ENCODE results near the gene BCAS3.
A peak's percentile ranks its signal among the peaks of the same experiment; 100 is the strongest.

Gene BCAS3

GRCh38 chr17:61129267-61130254, 451.9 kb downstream of the BCAS3 start:
- WGBS (ENCODE audit: extremely low coverage, insufficient coverage, low lambda C conversion rate) = 100% methylated on average over 1 of the region's 7 CpGs
- Histone ChIP-seq H3K18ac (ENCODE audit: low read length) (no peak overlapping the region), H2BK120ac (ENCODE audit: low read depth, low read length) (no peak overlapping the region), H3K4ac (ENCODE audit: low read depth, low read length) (no peak overlapping the region), H3K27ac (ENCODE audit: low read depth, low read length) (no peak overlapping the region), H2AK5ac (ENCODE audit: low read length) (no peak overlapping the region), H3K56ac (ENCODE audit: low read length) (no peak overlapping the region), H3K9ac (ENCODE audit: low read length) (no peak overlapping the region), H4K5ac (ENCODE audit: low read length) (no peak overlapping the region), H3K4me1 (ENCODE audit: control insufficient read depth, low read depth, low read length) (no peaks in the 10 kb centered on the region), H3K27me3 (ENCODE audit: insufficient read depth, low read length, poor library complexity) (no peaks in the 10 kb centered on the region), H4K8ac (ENCODE audit: low read depth, low read length) (no peak overlapping the region), H2BK5ac (ENCODE audit: low read length) (no peak overlapping the region), H3K79me2 (ENCODE audit: control insufficient read depth, insufficient read depth, low read length) (no peaks in the 10 kb centered on the region), H3K23ac (ENCODE audit: low read length) (no peak overlapping the region), H3K36me3 (ENCODE audit: control insufficient read depth, insufficient read depth, low read length) (no peaks in the 10 kb centered on the region), H3K79me1 (ENCODE audit: low read length) (no peaks in the 10 kb centered on the region), H3K4me2 (ENCODE audit: low read length) (no peak overlapping the region), H2BK15ac (replicated peaks; ENCODE audit: low read depth) (no peak overlapping the region), H3K4me3 (ENCODE audit: low read length) (no peak overlapping the region)
- no peak for DNase-seq

- no peaks in the 10 kb centered on the region for H3K79me1 ChIP-seq (ENCODE audit: low read length)
- H3K4me3 ChIP-seq (ENCODE audit: low read length) = no peak overlapping the region
- no peaks in the 10 kb centered on the region for H3K27me3 ChIP-seq (ENCODE audit: insufficient read depth, low read length, poor library complexity)
- no peaks in the 10 kb centered on the region for H3K36me3 ChIP-seq (ENCODE audit: control insufficient read depth, insufficient read depth, low read length)
- 100% methylated on average over 2 of the region's 4 CpGs for WGBS (ENCODE audit: extremely low coverage, insufficient coverage, low lambda C conversion rate)
- no peak overlapping the region for H3K56ac ChIP-seq (ENCODE audit: low read length)
- peak overlapping the region; percentile 4 for H3K4ac ChIP-seq (ENCODE audit: low read depth, low read length)
- H3K27ac ChIP-seq (ENCODE audit: low read depth, low read length) = no peak overlapping the region
- DNase-seq = no peak
- no peaks in the 10 kb centered on the region for H3K79me2 ChIP-seq (ENCODE audit: control insufficient read depth, insufficient read depth, low read length)
- H3K23ac ChIP-seq (ENCODE audit: low read length) = no peak overlapping the region
- H2BK15ac ChIP-seq (replicated peaks; ENCODE audit: low read depth) = no peak overlapping the region
- H2BK120ac ChIP-seq (ENCODE audit: low read depth, low read length) = no peak overlapping the region
- H3K4me2 ChIP-seq (ENCODE audit: low read length) = no peak overlapping the region
- H3K9ac ChIP-seq (ENCODE audit: low read length) = no peak overlapping the region
- H4K5ac ChIP-seq (ENCODE audit: low read length) = no peak overlapping the region
- H4K8ac ChIP-seq (ENCODE audit: low read depth, low read length) = no peak overlapping the region
- H3K4me1 ChIP-seq (ENCODE audit: control insufficient read depth, low read depth, low read length) = no peaks in the 10 kb centered on the region
- H2AK5ac ChIP-seq (ENCODE audit: low read length) = no peak overlapping the region
- H2BK5ac ChIP-seq (ENCODE audit: low read length) = no peak overlapping the region
- H3K18ac ChIP-seq (ENCODE audit: low read length) = no peak overlapping the region
These were observed 452.7 kb downstream of the BCAS3 start for GRCh38 chr17:61130330-61130729.

GRCh38 chr17:61131585-61131984, 453.9 kb downstream of the BCAS3 start:
- Histone ChIP-seq H3K4me2 (ENCODE audit: low read length) (no peak overlapping the region), H3K79me1 (ENCODE audit: low read length) (no peaks in the 10 kb centered on the region), H3K56ac (ENCODE audit: low read length) (no peak overlapping the region), H2BK5ac (ENCODE audit: low read length) (no peak overlapping the region), H3K36me3 (ENCODE audit: control insufficient read depth, insufficient read depth, low read length) (no peaks in the 10 kb centered on the region), H3K4me1 (ENCODE audit: control insufficient read depth, low read depth, low read length) (no peaks in the 10 kb centered on the region), H3K27ac (ENCODE audit: low read depth, low read length) (no peak overlapping the region), H2BK120ac (ENCODE audit: low read depth, low read length) (no peak overlapping the region), H3K18ac (ENCODE audit: low read length) (no peak overlapping the region), H2AK5ac (ENCODE audit: low read length) (no peak overlapping the region), H3K23ac (ENCODE audit: low read length) (no peak overlapping the region), H4K8ac (ENCODE audit: low read depth, low read length) (no peak overlapping the region), H3K4ac (ENCODE audit: low read depth, low read length) (no peak overlapping the region), H3K9ac (ENCODE audit: low read length) (no peak overlapping the region), H3K79me2 (ENCODE audit: control insufficient read depth, insufficient read depth, low read length) (no peaks in the 10 kb centered on the region), H3K27me3 (ENCODE audit: insufficient read depth, low read length, poor library complexity) (no peaks in the 10 kb centered on the region), H4K5ac (ENCODE audit: low read length) (no peak overlapping the region), H3K4me3 (ENCODE audit: low read length) (no peak overlapping the region), H2BK15ac (replicated peaks; ENCODE audit: low read depth) (no peak overlapping the region)
- peak; percentile 84 for DNase-seq
- WGBS (ENCODE audit: extremely low coverage, insufficient coverage, low lambda C conversion rate) = no CpG with 5 or more reads among the region's 2 CpGs

- H3K56ac ChIP-seq (ENCODE audit: low read length) = no peak overlapping the region
- no peak for DNase-seq
- no peak overlapping the region for H3K4me3 ChIP-seq (ENCODE audit: low read length)
- no CpG with 5 or more reads among the region's 4 CpGs for WGBS (ENCODE audit: extremely low coverage, insufficient coverage, low lambda C conversion rate)
- H2AK5ac ChIP-seq (ENCODE audit: low read length) = no peak overlapping the region
- no peaks in the 10 kb centered on the region for H3K36me3 ChIP-seq (ENCODE audit: control insufficient read depth, insufficient read depth, low read length)
- H3K4ac ChIP-seq (ENCODE audit: low read depth, low read length) = no peak overlapping the region
- no peaks in the 10 kb centered on the region for H3K4me1 ChIP-seq (ENCODE audit: control insufficient read depth, low read depth, low read length)
- H3K27ac ChIP-seq (ENCODE audit: low read depth, low read length) = no peak overlapping the region
- H2BK5ac ChIP-seq (ENCODE audit: low read length) = no peak overlapping the region
- no peak overlapping the region for H3K23ac ChIP-seq (ENCODE audit: low read length)
- H4K8ac ChIP-seq (ENCODE audit: low read depth, low read length) = no peak overlapping the region
- no peak overlapping the region for H3K18ac ChIP-seq (ENCODE audit: low read length)
- H4K5ac ChIP-seq (ENCODE audit: low read length) = no peak overlapping the region
- H2BK120ac ChIP-seq (ENCODE audit: low read depth, low read length) = no peak overlapping the region
- H2BK15ac ChIP-seq (replicated peaks; ENCODE audit: low read depth) = no peak overlapping the region
- no peaks in the 10 kb centered on the region for H3K79me1 ChIP-seq (ENCODE audit: low read length)
- H3K9ac ChIP-seq (ENCODE audit: low read length) = no peak overlapping the region
- no peaks in the 10 kb centered on the region for H3K79me2 ChIP-seq (ENCODE audit: control insufficient read depth, insufficient read depth, low read length)
- no peak overlapping the region for H3K4me2 ChIP-seq (ENCODE audit: low read length)
- no peaks in the 10 kb centered on the region for H3K27me3 ChIP-seq (ENCODE audit: insufficient read depth, low read length, poor library complexity)
These were observed 454.9 kb downstream of the BCAS3 start for GRCh38 chr17:61132524-61132923.

GRCh38 chr17:61133853-61134252, 456.2 kb downstream of the BCAS3 start:
- WGBS (ENCODE audit: extremely low coverage, insufficient coverage, low lambda C conversion rate) = no CpG with 5 or more reads among the region's 1 CpG
- Histone ChIP-seq H3K27me3 (ENCODE audit: insufficient read depth, low read length, poor library complexity) (no peaks in the 10 kb centered on the region), H2AK5ac (ENCODE audit: low read length) (no peak overlapping the region), H3K18ac (ENCODE audit: low read length) (no peak overlapping the region), H3K56ac (ENCODE audit: low read length) (no peak overlapping the region), H2BK120ac (ENCODE audit: low read depth, low read length) (no peak overlapping the region), H3K4me3 (ENCODE audit: low read length) (no peak overlapping the region), H3K4me1 (ENCODE audit: control insufficient read depth, low read depth, low read length) (no peaks in the 10 kb centered on the region), H2BK15ac (replicated peaks; ENCODE audit: low read depth) (no peak overlapping the region), H3K79me2 (ENCODE audit: control insufficient read depth, insufficient read depth, low read length) (no peaks in the 10 kb centered on the region), H3K4ac (ENCODE audit: low read depth, low read length) (no peak overlapping the region), H3K23ac (ENCODE audit: low read length) (no peak overlapping the region), H3K4me2 (ENCODE audit: low read length) (no peak overlapping the region), H3K27ac (ENCODE audit: low read depth, low read length) (no peak overlapping the region), H4K8ac (ENCODE audit: low read depth, low read length) (no peak overlapping the region), H3K36me3 (ENCODE audit: control insufficient read depth, insufficient read depth, low read length) (no peaks in the 10 kb centered on the region), H4K5ac (ENCODE audit: low read length) (no peak overlapping the region), H3K9ac (ENCODE audit: low read length) (no peak overlapping the region), H2BK5ac (ENCODE audit: low read length) (no peak overlapping the region), H3K79me1 (ENCODE audit: low read length) (no peaks in the 10 kb centered on the region)
- DNase-seq = no peak

Measured in mesendoderm (in vitro differentiated cells).